Measurements from ENCODE around the gene WTIP.

DNA sequence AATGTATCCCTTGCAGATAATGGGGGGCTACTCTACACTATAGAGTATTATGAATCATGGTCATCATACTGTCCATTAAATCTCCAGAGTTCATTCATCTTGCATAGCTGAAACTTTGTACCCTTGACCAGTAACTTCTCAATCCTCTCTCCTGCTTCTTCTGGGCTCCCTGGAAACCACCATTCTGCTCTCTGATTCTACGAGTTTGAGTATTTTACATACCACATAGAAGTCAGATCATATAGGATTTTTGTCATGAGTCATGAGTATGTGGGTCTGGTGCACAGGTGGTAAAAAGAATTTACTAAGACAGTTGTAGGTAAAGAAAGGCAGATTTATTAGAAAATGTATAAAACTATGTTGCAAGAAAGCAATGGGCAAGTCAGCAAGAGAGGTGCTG, 41.9 kb downstream of the WTIP start:
- TF ChIP-seq POLR2AphosphoS5 (IDR thresholded peaks at IDR 0.05): no peak
- no peak for TF ChIP-seq CTCF (IDR thresholded peaks at IDR 0.05 in 8 of 11, conservative IDR thresholded peaks at IDR 0.05 in 3 of 11)
- TF ChIP-seq POLR2A (IDR thresholded peaks at IDR 0.05): no peak

All from spleen (tissue), 7 donors.